ENCODE data around the gene CHMP2A.

DNA sequence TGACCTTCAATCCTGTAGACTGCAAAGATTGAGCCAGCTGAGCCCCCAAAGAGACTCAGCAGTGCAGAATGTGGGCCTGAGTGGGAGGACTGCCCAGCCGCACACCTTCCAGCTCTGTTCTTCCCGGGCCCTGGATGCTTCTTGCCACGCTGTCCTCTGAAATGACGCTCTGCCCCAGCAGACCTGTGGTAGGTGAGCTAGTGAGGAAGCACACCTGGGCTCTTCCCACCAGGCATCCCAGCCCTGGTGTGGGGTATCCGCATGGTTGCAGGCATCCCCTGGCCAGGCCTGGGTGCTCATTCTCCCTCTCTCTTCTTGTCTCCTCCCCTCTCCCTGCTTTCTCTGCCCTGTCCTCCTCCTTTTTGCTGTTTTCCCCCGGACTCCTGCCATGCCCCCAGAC lies 28.1 kb upstream of the CHMP2A start:
- TF ChIP-seq, protein P1, sequence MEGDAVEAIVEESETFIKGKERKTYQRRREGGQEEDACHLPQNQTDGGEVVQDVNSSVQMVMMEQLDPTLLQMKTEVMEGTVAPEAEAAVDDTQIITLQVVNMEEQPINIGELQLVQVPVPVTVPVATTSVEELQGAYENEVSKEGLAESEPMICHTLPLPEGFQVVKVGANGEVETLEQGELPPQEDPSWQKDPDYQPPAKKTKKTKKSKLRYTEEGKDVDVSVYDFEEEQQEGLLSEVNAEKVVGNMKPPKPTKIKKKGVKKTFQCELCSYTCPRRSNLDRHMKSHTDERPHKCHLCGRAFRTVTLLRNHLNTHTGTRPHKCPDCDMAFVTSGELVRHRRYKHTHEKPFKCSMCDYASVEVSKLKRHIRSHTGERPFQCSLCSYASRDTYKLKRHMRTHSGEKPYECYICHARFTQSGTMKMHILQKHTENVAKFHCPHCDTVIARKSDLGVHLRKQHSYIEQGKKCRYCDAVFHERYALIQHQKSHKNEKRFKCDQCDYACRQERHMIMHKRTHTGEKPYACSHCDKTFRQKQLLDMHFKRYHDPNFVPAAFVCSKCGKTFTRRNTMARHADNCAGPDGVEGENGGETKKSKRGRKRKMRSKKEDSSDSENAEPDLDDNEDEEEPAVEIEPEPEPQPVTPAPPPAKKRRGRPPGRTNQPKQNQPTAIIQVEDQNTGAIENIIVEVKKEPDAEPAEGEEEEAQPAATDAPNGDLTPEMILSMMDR (IDR thresholded peaks at IDR 0.05): no peak
- TF ChIP-seq POLR2A (IDR thresholded peaks at IDR 0.05) (no peak), POLR2AphosphoS5 (IDR thresholded peaks at IDR 0.05) (no peak)

All from prostate gland (tissue), 2 donors.